AG09309 (cell line): ENCODE results near the gene DNMT3A.

Experiments
- DNase-seq: peaks from one replicate; pipeline ENCODE4 v3.0.0-alpha.2; 2010; ENCODE audit warnings: low read depth
- H3K4me3 ChIP-seq: 2 replicates; pipeline ENCODE4 v1.5.1; 2011; ENCODE audit warnings: mild to moderate bottlenecking, low read depth, low read length, moderate library complexity; ENCODE audit not compliant: control insufficient read depth
- TF ChIP-seq, protein P1 (sequence below): IDR thresholded peaks from 2 replicates; pipeline ENCODE4 v1.5.1; 2011; ENCODE audit warnings: mild to moderate bottlenecking, low read depth, low read length, inconsistent platforms; ENCODE audit not compliant: insufficient read depth, control insufficient read depth; ENCODE audit errors: missing control alignments

The DNMT3A gene

DNA sequence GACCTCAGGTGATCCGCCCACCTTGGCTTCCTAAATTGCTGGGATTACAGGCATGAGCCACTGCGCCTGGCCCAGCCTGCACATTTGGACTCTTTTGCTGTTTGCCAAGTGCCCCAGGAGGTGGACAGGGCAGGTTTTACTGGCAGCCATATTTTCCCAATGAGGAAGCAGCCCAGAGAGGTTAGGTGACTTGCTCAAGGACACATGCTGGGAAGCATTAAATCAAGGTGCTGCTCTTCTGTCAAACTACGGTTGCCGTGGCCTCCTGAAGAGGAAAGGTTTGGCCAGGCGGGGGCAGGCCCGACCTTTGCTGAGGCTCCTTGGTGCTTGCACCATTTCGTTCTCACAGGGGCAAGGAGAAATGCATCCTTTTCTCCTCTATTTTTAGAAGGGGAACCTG is 44.0 kb downstream of the DNMT3A start:
- H3K4me3 ChIP-seq: no peak overlapping the region
- TF ChIP-seq, protein P1, sequence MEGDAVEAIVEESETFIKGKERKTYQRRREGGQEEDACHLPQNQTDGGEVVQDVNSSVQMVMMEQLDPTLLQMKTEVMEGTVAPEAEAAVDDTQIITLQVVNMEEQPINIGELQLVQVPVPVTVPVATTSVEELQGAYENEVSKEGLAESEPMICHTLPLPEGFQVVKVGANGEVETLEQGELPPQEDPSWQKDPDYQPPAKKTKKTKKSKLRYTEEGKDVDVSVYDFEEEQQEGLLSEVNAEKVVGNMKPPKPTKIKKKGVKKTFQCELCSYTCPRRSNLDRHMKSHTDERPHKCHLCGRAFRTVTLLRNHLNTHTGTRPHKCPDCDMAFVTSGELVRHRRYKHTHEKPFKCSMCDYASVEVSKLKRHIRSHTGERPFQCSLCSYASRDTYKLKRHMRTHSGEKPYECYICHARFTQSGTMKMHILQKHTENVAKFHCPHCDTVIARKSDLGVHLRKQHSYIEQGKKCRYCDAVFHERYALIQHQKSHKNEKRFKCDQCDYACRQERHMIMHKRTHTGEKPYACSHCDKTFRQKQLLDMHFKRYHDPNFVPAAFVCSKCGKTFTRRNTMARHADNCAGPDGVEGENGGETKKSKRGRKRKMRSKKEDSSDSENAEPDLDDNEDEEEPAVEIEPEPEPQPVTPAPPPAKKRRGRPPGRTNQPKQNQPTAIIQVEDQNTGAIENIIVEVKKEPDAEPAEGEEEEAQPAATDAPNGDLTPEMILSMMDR: no peak
- DNase-seq: no peak

DNA sequence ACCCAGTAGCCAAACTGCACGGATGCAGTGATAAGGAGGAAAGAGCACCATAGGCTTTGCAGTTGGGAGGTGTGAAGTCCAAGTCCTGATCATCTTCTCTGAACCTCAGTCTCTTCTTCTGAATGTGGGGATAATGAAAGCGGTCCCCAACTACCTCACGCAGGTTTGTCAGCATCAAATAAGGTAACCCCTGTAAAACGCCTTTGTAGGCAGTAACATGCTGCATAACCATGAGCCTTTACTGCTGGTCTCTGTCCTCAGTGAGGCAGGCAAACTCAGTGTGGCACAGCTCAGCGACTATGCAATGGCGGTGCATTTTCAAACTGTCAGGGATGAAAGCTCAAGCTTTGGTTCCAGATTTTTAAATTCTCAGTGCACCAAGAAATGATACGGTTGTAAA is 46.1 kb downstream of the DNMT3A start:
- no peak for DNase-seq
- TF ChIP-seq, protein P1: no peak
- H3K4me3 ChIP-seq: no peak overlapping the region

DNA sequence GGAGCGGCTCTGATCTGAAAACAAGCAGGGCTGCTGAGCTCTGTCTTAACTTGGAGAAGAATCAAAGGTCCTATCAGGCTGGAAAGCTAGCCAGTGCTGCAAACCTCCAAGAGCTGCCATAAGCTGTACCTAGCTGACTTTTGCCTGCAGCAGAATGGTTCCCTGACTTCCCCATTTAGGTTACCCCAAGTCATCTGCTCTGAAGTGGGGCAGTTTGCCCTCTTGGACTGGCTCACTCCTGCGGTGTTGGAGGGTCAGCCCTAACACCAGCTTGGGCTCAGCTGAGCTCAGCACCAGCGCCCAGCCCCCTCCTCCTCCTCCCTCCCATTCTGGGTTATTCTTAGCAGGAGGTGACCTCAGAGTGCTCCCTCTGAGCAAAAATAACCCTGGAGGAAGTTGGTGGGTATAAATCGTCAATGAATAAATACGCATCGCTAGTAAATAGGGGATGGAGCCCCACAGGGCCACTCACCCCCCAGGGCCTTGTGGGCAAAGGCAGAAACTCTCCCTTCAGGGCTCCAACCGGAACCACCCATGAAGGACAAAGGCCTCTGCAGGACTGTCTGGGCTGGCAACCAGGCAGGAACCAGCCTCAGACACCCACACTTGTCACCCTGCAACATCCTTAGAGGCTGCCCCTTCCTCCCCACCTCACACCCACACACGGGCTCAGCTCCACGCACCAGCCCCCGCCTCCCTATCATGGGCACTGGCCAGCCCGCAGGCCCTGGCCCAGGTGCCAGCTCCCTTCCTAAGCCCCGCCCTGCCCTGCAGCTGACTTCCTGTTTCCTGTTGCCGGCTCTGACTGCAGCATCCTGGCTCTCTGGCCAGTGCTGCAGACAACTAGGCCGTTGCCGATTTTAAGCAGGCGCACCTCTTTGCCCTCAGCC is 46.9 kb downstream of the DNMT3A start:
- DNase-seq: no peak
- TF ChIP-seq, protein P1: no peak
- no peak overlapping the region for H3K4me3 ChIP-seq

DNA sequence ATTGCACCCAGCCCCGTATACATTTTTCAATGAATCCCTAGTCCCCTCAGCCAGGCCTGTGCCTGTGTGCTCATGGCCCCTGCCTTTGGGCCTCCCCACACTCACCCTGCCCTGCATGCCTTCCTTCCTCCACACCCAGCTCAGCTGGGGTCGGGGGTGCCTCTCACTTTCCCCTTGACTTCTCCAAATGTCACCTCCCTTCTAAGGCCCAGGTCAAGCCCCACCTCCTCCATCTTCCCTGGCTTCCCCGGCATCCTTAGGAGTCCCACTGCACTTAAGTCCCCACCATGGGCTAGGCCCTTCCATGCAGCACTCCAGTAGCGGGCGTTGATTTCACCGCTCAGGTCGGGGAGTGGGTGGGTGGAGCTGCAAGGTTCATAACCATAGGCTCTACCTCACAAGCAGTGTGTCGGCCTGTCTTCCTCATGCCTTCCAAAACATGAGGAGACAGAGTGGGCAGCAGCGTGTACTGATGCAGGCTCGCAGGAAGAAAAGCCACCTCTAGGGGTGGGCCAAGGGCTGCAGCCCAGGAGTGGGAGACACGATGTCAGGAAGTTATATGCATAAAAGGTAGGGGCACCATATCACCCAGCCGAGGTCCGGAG is 47.7 kb downstream of the DNMT3A start:
- DNase-seq: no peak
- TF ChIP-seq, protein P1: no peak
- H3K4me3 ChIP-seq: no peak overlapping the region

DNA sequence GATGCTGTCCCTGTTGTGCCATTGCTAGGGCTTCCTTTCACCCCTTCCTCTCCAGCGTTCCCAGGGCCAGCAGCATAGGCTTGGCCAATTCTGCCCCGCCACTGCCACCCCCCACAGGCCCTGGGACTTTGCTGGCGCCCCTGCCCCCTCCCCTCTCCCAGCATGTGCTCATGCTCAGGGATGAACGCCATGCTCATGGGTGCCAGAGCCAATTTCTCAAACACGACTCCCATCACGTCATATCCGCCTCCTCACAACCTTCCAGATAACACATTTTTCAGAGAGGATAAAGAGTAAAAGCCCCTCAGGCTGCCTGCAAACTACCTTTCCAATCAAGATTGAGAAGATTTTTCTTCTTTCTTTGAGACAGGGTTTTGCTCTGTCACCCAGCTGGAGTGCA is 48.6 kb downstream of the DNMT3A start:
- no peak for DNase-seq
- TF ChIP-seq, protein P1: no peak
- no peak overlapping the region for H3K4me3 ChIP-seq

DNA sequence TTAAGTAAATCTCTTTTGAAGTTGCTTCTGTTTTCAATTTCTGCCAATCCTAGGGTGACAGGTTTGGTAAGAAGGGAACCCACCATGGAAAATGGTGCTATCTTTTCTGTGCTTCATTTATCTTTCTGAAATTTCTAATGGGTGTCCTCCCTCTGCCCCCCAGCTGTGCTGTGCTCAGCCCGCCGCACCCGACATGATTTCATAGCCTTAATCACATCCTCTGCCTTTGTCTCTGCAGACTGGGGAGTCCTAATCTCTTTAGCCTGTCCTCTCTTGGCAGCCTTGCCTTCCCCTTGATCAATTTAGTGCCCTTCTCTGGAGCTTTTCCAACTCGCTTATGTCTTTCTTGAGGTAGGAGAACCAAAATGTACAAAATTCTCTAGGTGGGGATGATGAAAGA is 49.3 kb downstream of the DNMT3A start:
- H3K4me3 ChIP-seq: no peak overlapping the region
- DNase-seq: no peak
- TF ChIP-seq, protein P1: no peak
